Activated gamma-delta T cell (primary cell): ENCODE measurements around the gene RPS21.

Experiments
- DNase-seq: peaks from one replicate; lab custom pipeline; 2025; lab: John Stamatoyannopoulos, UW

Gene RPS21

GRCh38 chr20:62354031-62354808 lies 32.7 kb upstream of the RPS21 start:
- no peak for DNase-seq

GRCh38 chr20:62354811-62355341 lies 32.0 kb upstream of the RPS21 start:
- DNase-seq = no peak

- DNase-seq = no peak
Measured at GRCh38 chr20:62355516-62355877, 31.4 kb upstream of the RPS21 start.

GRCh38 chr20:62355878-62356588 lies 30.9 kb upstream of the RPS21 start:
- no peak for DNase-seq

GRCh38 chr20:62356589-62357186 lies 30.2 kb upstream of the RPS21 start:
- DNase-seq = no peak

GRCh38 chr20:62357187-62357667 lies 29.7 kb upstream of the RPS21 start:
- DNase-seq = no peak

GRCh38 chr20:62357681-62358080 lies 29.2 kb upstream of the RPS21 start:
- DNase-seq = no peak

GRCh38 chr20:62358171-62359042 lies 28.5 kb upstream of the RPS21 start:
- no peak for DNase-seq

GRCh38 chr20:62359043-62359490 lies 27.8 kb upstream of the RPS21 start:
- no peak for DNase-seq

GRCh38 chr20:62359491-62360121 lies 27.3 kb upstream of the RPS21 start:
- DNase-seq = no peak

GRCh38 chr20:62360854-62361798 lies 25.8 kb upstream of the RPS21 start:
- no peak for DNase-seq

- no peak for DNase-seq
Measured at GRCh38 chr20:62361799-62362589, 24.9 kb upstream of the RPS21 start.

GRCh38 chr20:62362590-62362940 lies 24.3 kb upstream of the RPS21 start:
- DNase-seq = no peak

GRCh38 chr20:62362991-62363919 lies 23.6 kb upstream of the RPS21 start:
- no peak for DNase-seq

- DNase-seq = no peak
Measured at GRCh38 chr20:62363920-62364851, 22.7 kb upstream of the RPS21 start.

GRCh38 chr20:62364911-62365736 lies 21.8 kb upstream of the RPS21 start:
- DNase-seq = no peak
